Measurements from ENCODE around the gene MT1A. TPM values are rescaled to one million over a fixed set of nuclear protein-coding genes. Genes with fewer than 3 reads are reported as not detected.

The MT1A gene
- polyA plus RNA-seq, 1 of the 3 experiments (the other 2 are of a cell fraction), result 5.4 TPM

DNA sequence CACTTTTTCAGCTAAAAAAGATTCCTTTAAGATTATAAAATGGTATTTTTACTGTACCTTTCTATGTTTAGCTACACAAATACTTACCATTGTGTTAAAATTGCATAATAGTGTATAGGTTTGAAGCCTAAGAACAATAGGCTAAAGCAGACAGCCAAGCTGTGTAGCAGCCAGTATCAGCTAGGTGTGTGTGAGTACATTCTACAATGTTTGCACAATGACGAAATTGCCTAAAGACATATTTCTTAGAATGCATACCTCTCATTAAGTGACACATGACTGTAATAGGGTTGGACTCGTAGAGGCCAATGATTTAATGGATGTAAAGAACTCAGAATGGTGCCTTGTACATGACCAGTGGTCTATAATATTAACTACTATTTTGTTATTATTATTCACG is 11.4 kb downstream of the MT1A start (continued):
- TF ChIP-seq, protein P1, sequence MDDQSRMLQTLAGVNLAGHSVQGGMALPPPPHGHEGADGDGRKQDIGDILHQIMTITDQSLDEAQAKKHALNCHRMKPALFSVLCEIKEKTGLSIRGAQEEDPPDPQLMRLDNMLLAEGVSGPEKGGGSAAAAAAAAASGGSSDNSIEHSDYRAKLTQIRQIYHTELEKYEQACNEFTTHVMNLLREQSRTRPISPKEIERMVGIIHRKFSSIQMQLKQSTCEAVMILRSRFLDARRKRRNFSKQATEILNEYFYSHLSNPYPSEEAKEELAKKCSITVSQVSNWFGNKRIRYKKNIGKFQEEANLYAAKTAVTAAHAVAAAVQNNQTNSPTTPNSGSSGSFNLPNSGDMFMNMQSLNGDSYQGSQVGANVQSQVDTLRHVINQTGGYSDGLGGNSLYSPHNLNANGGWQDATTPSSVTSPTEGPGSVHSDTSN (IDR thresholded peaks at IDR 0.05), result no peak

DNA sequence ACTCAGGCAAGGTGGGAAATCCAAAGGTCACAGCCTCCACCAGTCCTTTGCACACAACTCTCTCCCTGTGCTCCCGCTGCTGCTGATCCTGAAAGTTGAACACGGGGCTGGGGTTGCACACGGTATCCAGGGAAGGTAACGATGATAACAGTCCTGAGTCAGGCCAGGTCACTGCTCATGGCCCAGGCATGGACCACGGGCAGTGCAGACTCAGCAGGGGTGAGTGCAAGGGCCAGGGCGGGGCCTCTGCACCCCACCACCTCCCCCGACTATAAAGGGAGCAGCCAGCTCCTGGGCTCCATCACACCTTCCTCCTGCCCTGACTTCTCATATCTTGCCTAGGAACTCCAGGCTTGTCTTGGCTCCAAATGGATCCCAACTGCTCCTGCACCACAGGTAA is 13.1 kb downstream of the MT1A start, which contains the start of gene MT1B:
TSS of gene MT1B (plus strand) at position 301 of the 400 bp plus-strand sequence. CDS start at position 369, 68 bp downstream.
- no peak for DNase-seq
- Histone ChIP-seq H3K27ac (ENCODE audit: low read depth in 2 of 2, low read length in 1 of 2) (no peak within 1 kb of the TSS), H3K9me3 (no peaks in the 10 kb centered on the region), H3K9me2 (no peaks in the 10 kb centered on the region), H3K4me1 (ENCODE audit: control insufficient read depth in 1 of 2, insufficient read depth in 2 of 2, low read depth in 1 of 2, low read length in 1 of 2) (peaks cover 0 to 7% of the 10 kb centered on the region in 2 experiments; a peak in 2 of 4 replicates), H3F3A (replicated peaks; ENCODE audit: insufficient read depth) (no peaks in the 10 kb centered on the region), H3K4me3 (ENCODE audit: low read depth in 2 of 2, low read length in 1 of 2) (no peak within 1 kb of the TSS), H3K79me2 (ENCODE audit: insufficient read depth) (no peaks in the 10 kb centered on the region), H3K9ac (no peak within 1 kb of the TSS), H2AFZ (ENCODE audit: low read depth) (no peak within 1 kb of the TSS), H4K20me1 (ENCODE audit: insufficient read depth) (no peaks in the 10 kb centered on the region), H3K4me2 (no peak within 1 kb of the TSS), H3K36me3 (replicated peaks in 1 of 2; ENCODE audit: control insufficient read depth in 1 of 2, insufficient read depth in 2 of 2, low read length in 1 of 2) (no peaks in the 10 kb centered on the region), H3K27me3 (ENCODE audit: insufficient read depth) (0 out of 2 replicates have a peak, but pooled peaks cover 7% of the 10 kb centered on the region)
- TF ChIP-seq FOXJ3 (CRISPR knock-in tag; IDR thresholded peaks at IDR 0.05) (no peak), TAF1 (IDR thresholded peaks at IDR 0.05; ENCODE audit: borderline replicate concordance, low read depth, low read length) (no peak), SIN3A (IDR thresholded peaks at IDR 0.05; ENCODE audit: borderline replicate concordance, low read depth, low read length) (no peak), RCOR1 (IDR thresholded peaks at IDR 0.05; ENCODE audit: low read length) (no peak), NRF1 (IDR thresholded peaks at IDR 0.05; ENCODE audit: low read depth, low read length) (no peak), SMC3 (IDR thresholded peaks at IDR 0.05; ENCODE audit: low read depth, low read length) (no peak), NFIC (IDR thresholded peaks at IDR 0.05; ENCODE audit: borderline replicate concordance) (no peak)
- TF ChIP-seq, protein P2, sequence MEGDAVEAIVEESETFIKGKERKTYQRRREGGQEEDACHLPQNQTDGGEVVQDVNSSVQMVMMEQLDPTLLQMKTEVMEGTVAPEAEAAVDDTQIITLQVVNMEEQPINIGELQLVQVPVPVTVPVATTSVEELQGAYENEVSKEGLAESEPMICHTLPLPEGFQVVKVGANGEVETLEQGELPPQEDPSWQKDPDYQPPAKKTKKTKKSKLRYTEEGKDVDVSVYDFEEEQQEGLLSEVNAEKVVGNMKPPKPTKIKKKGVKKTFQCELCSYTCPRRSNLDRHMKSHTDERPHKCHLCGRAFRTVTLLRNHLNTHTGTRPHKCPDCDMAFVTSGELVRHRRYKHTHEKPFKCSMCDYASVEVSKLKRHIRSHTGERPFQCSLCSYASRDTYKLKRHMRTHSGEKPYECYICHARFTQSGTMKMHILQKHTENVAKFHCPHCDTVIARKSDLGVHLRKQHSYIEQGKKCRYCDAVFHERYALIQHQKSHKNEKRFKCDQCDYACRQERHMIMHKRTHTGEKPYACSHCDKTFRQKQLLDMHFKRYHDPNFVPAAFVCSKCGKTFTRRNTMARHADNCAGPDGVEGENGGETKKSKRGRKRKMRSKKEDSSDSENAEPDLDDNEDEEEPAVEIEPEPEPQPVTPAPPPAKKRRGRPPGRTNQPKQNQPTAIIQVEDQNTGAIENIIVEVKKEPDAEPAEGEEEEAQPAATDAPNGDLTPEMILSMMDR (IDR thresholded peaks at IDR 0.05), result no peak
- TF ChIP-seq, protein P3, sequence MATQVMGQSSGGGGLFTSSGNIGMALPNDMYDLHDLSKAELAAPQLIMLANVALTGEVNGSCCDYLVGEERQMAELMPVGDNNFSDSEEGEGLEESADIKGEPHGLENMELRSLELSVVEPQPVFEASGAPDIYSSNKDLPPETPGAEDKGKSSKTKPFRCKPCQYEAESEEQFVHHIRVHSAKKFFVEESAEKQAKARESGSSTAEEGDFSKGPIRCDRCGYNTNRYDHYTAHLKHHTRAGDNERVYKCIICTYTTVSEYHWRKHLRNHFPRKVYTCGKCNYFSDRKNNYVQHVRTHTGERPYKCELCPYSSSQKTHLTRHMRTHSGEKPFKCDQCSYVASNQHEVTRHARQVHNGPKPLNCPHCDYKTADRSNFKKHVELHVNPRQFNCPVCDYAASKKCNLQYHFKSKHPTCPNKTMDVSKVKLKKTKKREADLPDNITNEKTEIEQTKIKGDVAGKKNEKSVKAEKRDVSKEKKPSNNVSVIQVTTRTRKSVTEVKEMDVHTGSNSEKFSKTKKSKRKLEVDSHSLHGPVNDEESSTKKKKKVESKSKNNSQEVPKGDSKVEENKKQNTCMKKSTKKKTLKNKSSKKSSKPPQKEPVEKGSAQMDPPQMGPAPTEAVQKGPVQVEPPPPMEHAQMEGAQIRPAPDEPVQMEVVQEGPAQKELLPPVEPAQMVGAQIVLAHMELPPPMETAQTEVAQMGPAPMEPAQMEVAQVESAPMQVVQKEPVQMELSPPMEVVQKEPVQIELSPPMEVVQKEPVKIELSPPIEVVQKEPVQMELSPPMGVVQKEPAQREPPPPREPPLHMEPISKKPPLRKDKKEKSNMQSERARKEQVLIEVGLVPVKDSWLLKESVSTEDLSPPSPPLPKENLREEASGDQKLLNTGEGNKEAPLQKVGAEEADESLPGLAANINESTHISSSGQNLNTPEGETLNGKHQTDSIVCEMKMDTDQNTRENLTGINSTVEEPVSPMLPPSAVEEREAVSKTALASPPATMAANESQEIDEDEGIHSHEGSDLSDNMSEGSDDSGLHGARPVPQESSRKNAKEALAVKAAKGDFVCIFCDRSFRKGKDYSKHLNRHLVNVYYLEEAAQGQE (IDR thresholded peaks at IDR 0.05; ENCODE audit: low read depth, low read length), result no peak
- TF ChIP-seq, protein P4, sequence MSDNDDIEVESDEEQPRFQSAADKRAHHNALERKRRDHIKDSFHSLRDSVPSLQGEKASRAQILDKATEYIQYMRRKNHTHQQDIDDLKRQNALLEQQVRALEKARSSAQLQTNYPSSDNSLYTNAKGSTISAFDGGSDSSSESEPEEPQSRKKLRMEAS (IDR thresholded peaks at IDR 0.05; ENCODE audit: low read depth), result no peak
- ChIA-PET POLR2A (no interaction called here), CTCF (interaction anchor here (1.1 to 1.4 kb wide), 2 partner anchors 12 to 172 kb away, joined by 3 to 4 read pairs; no protein-coding TSS in a partner anchor)
- no CpG with 5 or more reads among the region's 7 CpGs for WGBS (ENCODE audit: low lambda C conversion rate)

Measured in SK-N-SH (cell line).